GM06990 (cell line): ENCODE results near the gene CD6.

Experiments used
- DNase-seq: peaks from one replicate; pipeline ENCODE4 v3.0.0-alpha.2; 2011; ENCODE audit not compliant: insufficient read length; ENCODE audit errors: extremely low read depth
- H3K27me3 ChIP-seq: replicated peaks from 2 replicates; pipeline ENCODE4 v1.6.0; 2011; ENCODE audit warnings: low read length; ENCODE audit not compliant: control insufficient read depth, insufficient read depth
- H3K36me3 ChIP-seq: 2 replicates; pipeline ENCODE4 v1.5.1; 2011; ENCODE audit warnings: low read length; ENCODE audit not compliant: control insufficient read depth, insufficient read depth
- H3K4me3 ChIP-seq: replicated peaks from 2 replicates; pipeline ENCODE4 v1.5.1; 2011; ENCODE audit warnings: low read depth, mild to moderate bottlenecking, control low read depth, low read length
- TF ChIP-seq, protein P1 (sequence below): IDR thresholded peaks from 2 replicates; pipeline ENCODE4 v1.5.1; 2011; ENCODE audit warnings: low read length, control low read depth, mild to moderate bottlenecking, inconsistent platforms; ENCODE audit not compliant: insufficient read depth, poor library complexity, severe bottlenecking

The CD6 gene, protein sequence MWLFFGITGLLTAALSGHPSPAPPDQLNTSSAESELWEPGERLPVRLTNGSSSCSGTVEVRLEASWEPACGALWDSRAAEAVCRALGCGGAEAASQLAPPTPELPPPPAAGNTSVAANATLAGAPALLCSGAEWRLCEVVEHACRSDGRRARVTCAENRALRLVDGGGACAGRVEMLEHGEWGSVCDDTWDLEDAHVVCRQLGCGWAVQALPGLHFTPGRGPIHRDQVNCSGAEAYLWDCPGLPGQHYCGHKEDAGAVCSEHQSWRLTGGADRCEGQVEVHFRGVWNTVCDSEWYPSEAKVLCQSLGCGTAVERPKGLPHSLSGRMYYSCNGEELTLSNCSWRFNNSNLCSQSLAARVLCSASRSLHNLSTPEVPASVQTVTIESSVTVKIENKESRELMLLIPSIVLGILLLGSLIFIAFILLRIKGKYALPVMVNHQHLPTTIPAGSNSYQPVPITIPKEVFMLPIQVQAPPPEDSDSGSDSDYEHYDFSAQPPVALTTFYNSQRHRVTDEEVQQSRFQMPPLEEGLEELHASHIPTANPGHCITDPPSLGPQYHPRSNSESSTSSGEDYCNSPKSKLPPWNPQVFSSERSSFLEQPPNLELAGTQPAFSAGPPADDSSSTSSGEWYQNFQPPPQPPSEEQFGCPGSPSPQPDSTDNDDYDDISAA

DNA sequence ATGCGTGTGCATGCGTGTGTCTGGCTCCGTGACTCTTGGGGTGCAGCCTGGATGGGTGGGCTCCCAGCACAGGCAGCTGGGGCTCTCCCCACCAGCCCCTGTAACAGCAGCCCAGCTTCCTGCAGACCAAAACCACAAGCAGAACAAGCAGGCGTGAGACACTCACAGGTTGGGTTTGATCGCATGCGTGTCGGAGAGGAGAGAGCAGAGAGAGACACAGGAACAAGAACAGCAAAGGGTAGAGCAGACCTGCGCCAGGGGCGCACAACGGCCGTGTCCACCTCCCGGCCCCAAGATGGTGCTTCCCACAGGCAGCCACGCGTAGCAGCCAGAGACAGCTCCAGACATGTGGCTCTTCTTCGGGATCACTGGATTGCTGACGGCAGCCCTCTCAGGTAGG lies at the start of gene CD6:
Gene CD6, plus strand, starts transcription at position 161 of the 400 bp plus-strand sequence. Its CDS starts 186 bp downstream, at position 347.
- TF ChIP-seq, protein P1, sequence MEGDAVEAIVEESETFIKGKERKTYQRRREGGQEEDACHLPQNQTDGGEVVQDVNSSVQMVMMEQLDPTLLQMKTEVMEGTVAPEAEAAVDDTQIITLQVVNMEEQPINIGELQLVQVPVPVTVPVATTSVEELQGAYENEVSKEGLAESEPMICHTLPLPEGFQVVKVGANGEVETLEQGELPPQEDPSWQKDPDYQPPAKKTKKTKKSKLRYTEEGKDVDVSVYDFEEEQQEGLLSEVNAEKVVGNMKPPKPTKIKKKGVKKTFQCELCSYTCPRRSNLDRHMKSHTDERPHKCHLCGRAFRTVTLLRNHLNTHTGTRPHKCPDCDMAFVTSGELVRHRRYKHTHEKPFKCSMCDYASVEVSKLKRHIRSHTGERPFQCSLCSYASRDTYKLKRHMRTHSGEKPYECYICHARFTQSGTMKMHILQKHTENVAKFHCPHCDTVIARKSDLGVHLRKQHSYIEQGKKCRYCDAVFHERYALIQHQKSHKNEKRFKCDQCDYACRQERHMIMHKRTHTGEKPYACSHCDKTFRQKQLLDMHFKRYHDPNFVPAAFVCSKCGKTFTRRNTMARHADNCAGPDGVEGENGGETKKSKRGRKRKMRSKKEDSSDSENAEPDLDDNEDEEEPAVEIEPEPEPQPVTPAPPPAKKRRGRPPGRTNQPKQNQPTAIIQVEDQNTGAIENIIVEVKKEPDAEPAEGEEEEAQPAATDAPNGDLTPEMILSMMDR = no peak
- DNase-seq = peak; percentile 51
- no peaks in the 10 kb centered on the region for H3K36me3 ChIP-seq
- H3K27me3 ChIP-seq = no peaks in the 10 kb centered on the region
- no peak within 1 kb of the TSS for H3K4me3 ChIP-seq

- H3K27me3 ChIP-seq = no peaks in the 10 kb centered on the region
- TF ChIP-seq, protein P1 = no peak
- no peak overlapping the region for H3K4me3 ChIP-seq
- H3K36me3 ChIP-seq = peaks cover 20% of the 10 kb centered on the region
- no peak for DNase-seq
Measured at GRCh38 chr11:60921777-60922335, 49.6 kb upstream of the CD6 start.

DNA sequence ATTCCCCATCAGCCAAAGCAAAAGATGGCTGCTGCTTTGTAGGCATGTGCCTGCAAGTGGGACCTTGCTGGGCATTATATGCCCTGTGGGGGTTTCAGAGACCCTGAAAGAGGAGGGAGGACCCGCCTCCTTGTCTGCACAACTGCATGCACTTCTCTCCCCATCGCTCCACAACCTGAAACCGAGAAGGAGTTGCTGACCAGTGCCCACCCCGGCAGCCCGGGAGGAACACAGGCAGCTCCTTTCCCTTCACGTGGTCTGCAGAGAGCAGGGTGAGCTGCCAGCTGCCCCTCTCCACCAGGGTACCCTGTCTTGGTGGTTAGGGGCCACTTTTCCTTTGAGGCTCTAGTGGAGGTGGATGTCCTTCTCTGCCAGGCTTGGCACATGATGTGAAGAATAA lies 48.6 kb upstream of the CD6 start:
- no peak for DNase-seq
- TF ChIP-seq, protein P1 = no peak
- Histone ChIP-seq H3K4me3 (no peak overlapping the region), H3K36me3 (peaks cover 20% of the 10 kb centered on the region), H3K27me3 (no peaks in the 10 kb centered on the region)

DNA sequence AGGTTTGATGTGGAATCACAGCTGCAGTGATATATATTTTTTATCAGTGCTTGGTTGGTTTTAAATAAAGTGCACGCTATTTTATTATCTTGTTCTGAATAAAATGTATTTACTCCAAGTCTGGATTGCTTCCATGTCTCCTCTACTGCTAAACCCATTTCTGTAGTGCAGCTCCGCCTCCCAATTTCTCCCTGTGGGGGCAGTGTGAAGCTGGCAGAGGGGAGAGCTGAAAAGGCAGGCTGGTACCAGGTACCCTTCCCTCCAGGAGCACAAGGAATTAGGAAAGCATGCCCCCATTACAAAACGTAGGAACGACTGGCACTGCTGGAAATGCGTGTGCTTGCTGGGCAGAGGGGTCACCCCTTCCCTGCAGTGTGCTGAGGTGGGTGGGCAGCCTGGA lies 48.2 kb upstream of the CD6 start:
- Histone ChIP-seq H3K4me3 (no peak overlapping the region), H3K27me3 (no peaks in the 10 kb centered on the region), H3K36me3 (peaks cover 20% of the 10 kb centered on the region)
- TF ChIP-seq, protein P1 = peak; percentile 6
- no peak for DNase-seq

DNA sequence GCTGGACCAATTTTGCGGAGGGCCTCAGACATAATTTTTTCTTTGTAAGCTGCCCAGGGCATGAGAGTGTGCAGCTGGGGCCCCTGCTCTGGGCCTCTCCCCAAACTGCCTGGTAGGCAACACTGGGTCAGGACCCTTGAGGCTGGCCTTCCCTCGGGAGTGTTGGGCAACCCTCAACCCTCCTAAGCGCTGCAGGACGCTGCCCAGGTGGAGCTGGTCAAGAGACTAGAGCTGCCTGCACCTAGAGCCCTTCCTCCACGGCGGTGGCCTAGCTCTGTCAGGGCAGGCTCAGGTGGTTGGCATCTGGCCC lies 47.7 kb upstream of the CD6 start:
- H3K36me3 ChIP-seq = peaks cover 20% of the 10 kb centered on the region
- peak overlapping the region; percentile 63; the same call in 1 of the 2 replicates for H3K4me3 ChIP-seq
- no peak for DNase-seq
- no peaks in the 10 kb centered on the region for H3K27me3 ChIP-seq
- TF ChIP-seq, protein P1 = no peak
